ENCODE results near the gene SDR9C7.
"Not testable (repeated sequence)": the region's sequence is repeated elsewhere in the genome, so short reads cannot be mapped to it uniquely, and the experiment has no call there.

The SDR9C7 gene

GRCh38 chr12:56914256-56914655 lies 20.0 kb downstream of the SDR9C7 start:
- DNase-seq, result no peak

GRCh38 chr12:56909403-56909802 lies 24.8 kb downstream of the SDR9C7 start:
- not testable (repeated sequence) for DNase-seq

- DNase-seq, result no peak
Observed at GRCh38 chr12:56908136-56908535, 26.1 kb downstream of the SDR9C7 start.

- DNase-seq, result no peak
Observed at GRCh38 chr12:56905852-56906251, 28.4 kb downstream of the SDR9C7 start.

- DNase-seq, result no peak
Observed at GRCh38 chr12:56903374-56903773, 30.8 kb downstream of the SDR9C7 start.

- not testable (repeated sequence) for DNase-seq
Observed at GRCh38 chr12:56901313-56901712, 32.9 kb downstream of the SDR9C7 start.

GRCh38 chr12:56900583-56900982 lies 33.6 kb downstream of the SDR9C7 start:
- no peak for DNase-seq

- no peak for DNase-seq
Observed at GRCh38 chr12:56898938-56899337, 35.3 kb downstream of the SDR9C7 start.

- DNase-seq, result no peak
Observed at GRCh38 chr12:56897844-56898361, 36.3 kb downstream of the SDR9C7 start.

- DNase-seq, result no peak
Observed at GRCh38 chr12:56896082-56896481, 38.1 kb downstream of the SDR9C7 start.

- DNase-seq, result no peak
Observed at GRCh38 chr12:56894698-56895368, 39.4 kb downstream of the SDR9C7 start.

GRCh38 chr12:56891885-56892284 lies 42.3 kb downstream of the SDR9C7 start:
- not testable (repeated sequence) for DNase-seq

GRCh38 chr12:56886319-56886718 lies 47.9 kb downstream of the SDR9C7 start:
- DNase-seq, result no peak

- no peak for DNase-seq
Observed at GRCh38 chr12:56885316-56885715, 48.9 kb downstream of the SDR9C7 start.

GRCh38 chr12:56884421-56884820 lies 49.8 kb downstream of the SDR9C7 start:
- no peak for DNase-seq

GRCh38 chr12:56882407-56882806 lies 51.8 kb downstream of the SDR9C7 start:
- DNase-seq, result not testable (repeated sequence)

- DNase-seq, result no peak
Observed at GRCh38 chr12:56880125-56880992, 53.8 kb downstream of the SDR9C7 start.

GRCh38 chr12:56879240-56880124 lies 54.7 kb downstream of the SDR9C7 start:
- not testable (repeated sequence) for DNase-seq

- DNase-seq, result no peak
Observed at GRCh38 chr12:56878010-56878339, 56.2 kb downstream of the SDR9C7 start.

GRCh38 chr12:56877195-56878009 lies 56.8 kb downstream of the SDR9C7 start:
- no peak for DNase-seq

- no peak for DNase-seq
Observed at GRCh38 chr12:56874821-56875220, 59.4 kb downstream of the SDR9C7 start.

- no peak for DNase-seq
Observed at GRCh38 chr12:56873382-56873781, 60.8 kb downstream of the SDR9C7 start.
